ENCODE measurements around the gene ZBTB20.

- TF ChIP-seq CTCF (IDR thresholded peaks at IDR 0.05) (no peak), POLR2A (IDR thresholded peaks at IDR 0.05) (no peak)
These were observed 810.2 kb downstream of the ZBTB20 start for GRCh38 chr3:114336857-114337256.
